Tongue (tissue), 2 donors: ENCODE data around the gene ANP32E. TPM values are rescaled to one million over a fixed set of nuclear protein-coding genes. Genes with fewer than 3 reads are reported as not detected.

Source experiments
- small RNA-seq: library from RNA; depleted of rRNA; stranded (forward); fragments of <200 nt; gene quantifications from one replicate; pipeline ENCODE3, GENCODE V24; 2014; ENCODE audit warnings: low replicate concordance
- total RNA-seq: library from RNA; depleted of rRNA; stranded (reverse); fragments of >200 nt; gene quantifications from one replicate; pipeline ENCODE4 v1.2.3, GENCODE V29; 2014

Gene ANP32E
- total RNA-seq, 1 donor from 2014 or later: 32.8 TPM

Small RNA genes lying within 50 kb of the gene (small RNA-seq; reads per million reads assigned to genes)
- gene RN7SL480P (not detected), gene RNU2-17P (0.87 reads per million, percentile 84 among the genes with 10 or more reads in this experiment)

Other genes starting within 250 kb of the ANP32E start
- gene OTUD7B, start 225.4 kb downstream of the ANP32E start, total RNA-seq: 26.8 TPM
- gene VPS45, start 168.3 kb downstream of the ANP32E start, total RNA-seq: 51.6 TPM
- 29.0 TPM for gene PLEKHO1, start 86.2 kb downstream of the ANP32E start, total RNA-seq
- 9.1 TPM for gene CA14, start 21.7 kb upstream of the ANP32E start, total RNA-seq
- gene APH1A, start 32.9 kb upstream of the ANP32E start, total RNA-seq: 72.1 TPM
- 43.8 TPM for gene C1orf54, start 36.7 kb upstream of the ANP32E start, total RNA-seq
- 0.92 TPM for gene CIART, start 46.4 kb upstream of the ANP32E start, total RNA-seq
- gene MRPS21, start 57.7 kb upstream of the ANP32E start, total RNA-seq: 19.7 TPM
- gene PRPF3, start 85.4 kb upstream of the ANP32E start, total RNA-seq: 51.5 TPM
- 15.0 TPM for gene RPRD2, start 128.0 kb upstream of the ANP32E start, total RNA-seq